GM18519 (cell line): ENCODE results near the gene ANKRD39.
"Not testable (repeated sequence)": the region's sequence is repeated elsewhere in the genome, so short reads cannot be mapped to it uniquely, and the experiment has no call there.

Experiments
- ATAC-seq: cut with Tn5 transposase; IDR thresholded peaks from one replicate; pipeline ENCODE4 v1.9.1; 2021; ENCODE audit warnings: mild to moderate bottlenecking, moderate library complexity; ENCODE audit not compliant: unreplicated experiment, low FRiP score

ANKRD39 gene

GRCh38 chr2:96873651-96874096 lies 15.9 kb upstream of the ANKRD39 start:
- no peak for ATAC-seq

- no peak for ATAC-seq
Measured at GRCh38 chr2:96872591-96873349, 15.0 kb upstream of the ANKRD39 start.

- ATAC-seq: no peak
Measured at GRCh38 chr2:96870626-96871255, 12.9 kb upstream of the ANKRD39 start.

GRCh38 chr2:96869822-96870625 lies 12.2 kb upstream of the ANKRD39 start, which contains the start of gene SEMA4C:
Gene SEMA4C (minus strand): TSS chr2:96870080. CDS start chr2:96867886, 2,194 bp downstream.
- ATAC-seq: no peak

GRCh38 chr2:96869281-96869821 lies 11.5 kb upstream of the ANKRD39 start:
- no peak for ATAC-seq

GRCh38 chr2:96868555-96869280 lies 10.9 kb upstream of the ANKRD39 start:
- ATAC-seq: no peak

GRCh38 chr2:96867756-96868554 lies 10.1 kb upstream of the ANKRD39 start:
- no peak for ATAC-seq

- ATAC-seq: no peak
Measured at GRCh38 chr2:96866986-96867755, 9.4 kb upstream of the ANKRD39 start.

- no peak for ATAC-seq
Measured at GRCh38 chr2:96866586-96866985, 8.8 kb upstream of the ANKRD39 start.

- no peak for ATAC-seq
Measured at GRCh38 chr2:96866149-96866548, 8.3 kb upstream of the ANKRD39 start.

- ATAC-seq: no peak
Measured at GRCh38 chr2:96865654-96866053, 7.8 kb upstream of the ANKRD39 start.

- ATAC-seq: no peak
Measured at GRCh38 chr2:96864343-96865091, 6.7 kb upstream of the ANKRD39 start.

- no peak for ATAC-seq
Measured at GRCh38 chr2:96863575-96864342, 5.9 kb upstream of the ANKRD39 start.

- ATAC-seq: not testable (repeated sequence)
Measured at GRCh38 chr2:96863056-96863455, 5.2 kb upstream of the ANKRD39 start.

GRCh38 chr2:96861074-96861473 lies 3.3 kb upstream of the ANKRD39 start:
- ATAC-seq: no peak

GRCh38 chr2:96860065-96861029 lies 2.5 kb upstream of the ANKRD39 start:
- no peak for ATAC-seq
